Measurements from ENCODE around the gene LPCAT2. TPM values are rescaled to one million over a fixed set of nuclear protein-coding genes. Genes with fewer than 3 reads are reported as not detected.

Gene LPCAT2
- total RNA-seq, 1 donor from 2014 or later, result 1.8 TPM

- no peak overlapping the region for H3K4me3 Mint-ChIP-seq (ENCODE audit: unreplicated experiment)
- no peaks in the 10 kb centered on the region for H3K27me3 Mint-ChIP-seq (ENCODE audit: unreplicated experiment)
- no peaks in the 10 kb centered on the region for H3K9me3 Mint-ChIP-seq (ENCODE audit: unreplicated experiment)
- no peak for DNase-seq
- H3K36me3 Mint-ChIP-seq (ENCODE audit: unreplicated experiment), result no peaks in the 10 kb centered on the region
- H3K27ac Mint-ChIP-seq (ENCODE audit: unreplicated experiment), result no peak overlapping the region
- H3K4me1 Mint-ChIP-seq (ENCODE audit: low read depth, unreplicated experiment), result no peaks in the 10 kb centered on the region
- TF ChIP-seq, protein P1, sequence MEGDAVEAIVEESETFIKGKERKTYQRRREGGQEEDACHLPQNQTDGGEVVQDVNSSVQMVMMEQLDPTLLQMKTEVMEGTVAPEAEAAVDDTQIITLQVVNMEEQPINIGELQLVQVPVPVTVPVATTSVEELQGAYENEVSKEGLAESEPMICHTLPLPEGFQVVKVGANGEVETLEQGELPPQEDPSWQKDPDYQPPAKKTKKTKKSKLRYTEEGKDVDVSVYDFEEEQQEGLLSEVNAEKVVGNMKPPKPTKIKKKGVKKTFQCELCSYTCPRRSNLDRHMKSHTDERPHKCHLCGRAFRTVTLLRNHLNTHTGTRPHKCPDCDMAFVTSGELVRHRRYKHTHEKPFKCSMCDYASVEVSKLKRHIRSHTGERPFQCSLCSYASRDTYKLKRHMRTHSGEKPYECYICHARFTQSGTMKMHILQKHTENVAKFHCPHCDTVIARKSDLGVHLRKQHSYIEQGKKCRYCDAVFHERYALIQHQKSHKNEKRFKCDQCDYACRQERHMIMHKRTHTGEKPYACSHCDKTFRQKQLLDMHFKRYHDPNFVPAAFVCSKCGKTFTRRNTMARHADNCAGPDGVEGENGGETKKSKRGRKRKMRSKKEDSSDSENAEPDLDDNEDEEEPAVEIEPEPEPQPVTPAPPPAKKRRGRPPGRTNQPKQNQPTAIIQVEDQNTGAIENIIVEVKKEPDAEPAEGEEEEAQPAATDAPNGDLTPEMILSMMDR (IDR thresholded peaks at IDR 0.05; ENCODE audit: partially characterized antibody, unreplicated experiment), result no peak
Observed at GRCh38 chr16:55532227-55532626, 23.4 kb downstream of the LPCAT2 start.

GRCh38 chr16:55534756-55535155 lies 25.9 kb downstream of the LPCAT2 start:
- Mint-ChIP-seq H3K27me3 (ENCODE audit: unreplicated experiment) (no peaks in the 10 kb centered on the region), H3K9me3 (ENCODE audit: unreplicated experiment) (no peaks in the 10 kb centered on the region), H3K27ac (ENCODE audit: unreplicated experiment) (no peak overlapping the region), H3K36me3 (ENCODE audit: unreplicated experiment) (no peaks in the 10 kb centered on the region), H3K4me3 (ENCODE audit: unreplicated experiment) (no peak overlapping the region), H3K4me1 (ENCODE audit: low read depth, unreplicated experiment) (no peaks in the 10 kb centered on the region)
- DNase-seq, result no peak
- TF ChIP-seq, protein P1 (IDR thresholded peaks at IDR 0.05; ENCODE audit: partially characterized antibody, unreplicated experiment), result no peak

- TF ChIP-seq, protein P1 (IDR thresholded peaks at IDR 0.05; ENCODE audit: partially characterized antibody, unreplicated experiment), result no peak
Observed at GRCh38 chr16:55539049-55539448, 30.2 kb downstream of the LPCAT2 start.

GRCh38 chr16:55539488-55539887 lies 30.6 kb downstream of the LPCAT2 start:
- DNase-seq, result no peak
- TF ChIP-seq, protein P1 (IDR thresholded peaks at IDR 0.05; ENCODE audit: partially characterized antibody, unreplicated experiment), result no peak
- no peak overlapping the region for H3K4me3 Mint-ChIP-seq (ENCODE audit: unreplicated experiment)
- no peaks in the 10 kb centered on the region for H3K4me1 Mint-ChIP-seq (ENCODE audit: low read depth, unreplicated experiment)
- no peaks in the 10 kb centered on the region for H3K36me3 Mint-ChIP-seq (ENCODE audit: unreplicated experiment)
- H3K27me3 Mint-ChIP-seq (ENCODE audit: unreplicated experiment), result no peaks in the 10 kb centered on the region
- H3K9me3 Mint-ChIP-seq (ENCODE audit: unreplicated experiment), result no peaks in the 10 kb centered on the region
- no peak overlapping the region for H3K27ac Mint-ChIP-seq (ENCODE audit: unreplicated experiment)

More at GRCh38 chr16:55539049-55539448, 30.2 kb downstream of the LPCAT2 start:
- H3K27ac Mint-ChIP-seq (ENCODE audit: unreplicated experiment), result no peak overlapping the region
- no peak for DNase-seq
- H3K4me1 Mint-ChIP-seq (ENCODE audit: low read depth, unreplicated experiment), result no peaks in the 10 kb centered on the region
- no peak overlapping the region for H3K4me3 Mint-ChIP-seq (ENCODE audit: unreplicated experiment)
- H3K9me3 Mint-ChIP-seq (ENCODE audit: unreplicated experiment), result no peaks in the 10 kb centered on the region
- H3K27me3 Mint-ChIP-seq (ENCODE audit: unreplicated experiment), result no peaks in the 10 kb centered on the region
- no peaks in the 10 kb centered on the region for H3K36me3 Mint-ChIP-seq (ENCODE audit: unreplicated experiment)

DNA sequence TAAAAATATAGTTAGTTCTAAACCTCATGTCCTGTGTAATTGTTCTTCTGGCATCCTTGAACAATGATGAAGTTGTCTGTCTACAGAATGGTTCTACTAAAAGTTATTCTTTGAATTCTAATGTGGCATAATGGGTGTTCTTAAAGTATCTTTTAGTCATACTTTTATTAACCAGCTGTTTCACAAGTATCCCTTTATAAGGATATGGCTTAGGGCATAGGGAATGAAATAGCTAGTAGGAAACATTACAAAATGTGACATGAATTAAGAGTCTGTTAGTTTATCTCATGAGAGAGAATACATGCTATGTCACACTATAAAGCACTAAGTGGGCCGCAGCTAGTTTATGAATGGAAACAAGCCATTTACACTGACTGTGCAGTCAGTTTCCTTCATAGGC lies 31.3 kb downstream of the LPCAT2 start:
- Mint-ChIP-seq H3K27me3 (ENCODE audit: unreplicated experiment) (no peaks in the 10 kb centered on the region), H3K9me3 (ENCODE audit: unreplicated experiment) (no peaks in the 10 kb centered on the region), H3K4me1 (ENCODE audit: low read depth, unreplicated experiment) (no peaks in the 10 kb centered on the region), H3K36me3 (ENCODE audit: unreplicated experiment) (no peaks in the 10 kb centered on the region), H3K27ac (ENCODE audit: unreplicated experiment) (no peak overlapping the region), H3K4me3 (ENCODE audit: unreplicated experiment) (no peak overlapping the region)
- TF ChIP-seq, protein P1 (IDR thresholded peaks at IDR 0.05; ENCODE audit: partially characterized antibody, unreplicated experiment), result no peak
- no peak for DNase-seq
